Mesenteric fat pad (tissue), 1 donor: ENCODE measurements around the gene SHC1. TPM values are rescaled to one million over a fixed set of nuclear protein-coding genes. Genes with fewer than 3 reads are reported as not detected.

Source experiments
- DNase-seq: peaks from one replicate; pipeline ENCODE4 v3.0.0-alpha.2; 2020; ENCODE audit warnings: low spot score
- total RNA-seq: library from RNA; stranded (reverse); fragmentation: NEBNext Ultra II Directional; extraction: Animal tissue kit (Norgen Biotek cat#: 25700); gene quantifications from one replicate; pipeline ENCODE4 v1.2.1, GENCODE V29; 2021
- donor health status: DM: yes; HTN: yes; CAD: no.

Gene SHC1
- total RNA-seq, 1 donor from 2014 or later, result 199 TPM

GRCh38 chr1:155009221-155009711 is 38.7 kb upstream of the SHC1 start:
- no peak for DNase-seq

DNA sequence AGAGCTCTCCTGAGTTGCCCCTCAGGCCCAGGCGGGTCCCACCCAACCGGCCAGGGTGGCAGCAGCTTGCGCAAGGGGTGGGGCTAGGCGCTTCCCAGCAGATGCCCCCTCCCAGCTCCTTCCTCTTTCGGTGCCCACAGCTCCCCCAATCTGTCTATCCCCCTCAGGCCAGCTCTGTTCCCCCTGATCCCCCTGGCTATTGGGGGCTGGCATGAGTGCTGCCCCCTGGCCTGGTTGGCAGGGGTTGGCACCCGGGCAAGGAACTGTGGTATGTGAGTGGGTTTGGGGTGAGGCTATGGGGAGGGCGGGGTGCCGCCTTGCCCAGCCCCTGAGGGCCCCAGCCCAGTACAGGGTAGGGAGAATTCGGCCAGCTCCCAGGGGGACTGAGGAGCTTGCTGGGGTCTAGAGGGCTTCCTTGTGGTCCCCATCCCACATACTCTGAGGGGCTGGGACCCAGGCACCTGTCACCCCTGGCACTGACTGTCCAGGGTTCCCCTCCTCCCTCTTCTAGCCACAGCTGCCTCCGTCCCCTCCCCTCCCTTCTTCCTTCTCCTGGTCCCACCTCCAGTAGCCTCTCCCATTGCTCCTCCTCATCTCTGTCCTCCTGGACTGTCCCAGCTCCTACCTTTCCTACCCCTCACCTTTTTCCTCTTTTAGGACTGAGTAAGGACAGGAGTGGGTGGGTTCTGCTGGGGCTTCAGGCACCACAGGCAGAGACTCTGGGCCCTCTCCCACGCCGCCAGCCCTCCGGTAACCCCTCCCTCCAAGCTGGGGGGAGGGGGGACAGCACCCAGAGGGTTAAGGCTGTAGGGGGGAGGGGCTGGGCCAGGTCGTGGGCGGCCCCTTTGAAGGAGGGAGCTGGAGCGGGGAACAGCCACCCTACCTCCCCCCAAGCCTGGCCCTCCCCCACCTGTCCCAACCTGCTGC is 37.7 kb upstream of the SHC1 start:
- no peak for DNase-seq

DNA sequence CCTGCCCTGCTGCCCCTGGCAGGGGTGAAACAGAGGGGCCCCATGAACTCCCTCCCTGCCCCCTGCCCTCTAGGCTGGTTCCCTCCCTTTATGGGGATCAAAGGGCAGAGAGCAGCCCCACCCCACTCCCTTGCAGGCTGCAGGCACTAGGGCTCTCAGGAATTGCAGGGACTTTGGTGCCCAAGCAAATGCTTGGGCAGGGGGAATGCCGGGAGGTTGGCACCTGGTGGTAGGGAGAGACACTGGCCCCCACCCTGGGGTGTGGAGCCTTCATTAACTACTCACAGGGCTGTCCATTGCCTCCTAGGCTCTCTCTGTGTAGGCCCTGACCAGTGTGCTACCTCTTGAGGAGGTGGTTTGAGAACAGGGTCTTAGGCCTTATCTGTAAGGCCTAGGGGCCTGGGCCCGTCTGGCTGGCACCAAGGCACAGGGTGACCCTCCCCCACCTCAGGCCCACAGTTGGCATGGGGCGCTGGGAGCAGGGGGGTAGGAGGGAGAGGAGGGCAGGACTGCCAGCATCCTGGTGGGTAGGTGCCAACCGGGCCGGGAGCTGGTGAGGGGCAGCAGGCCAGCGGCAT is 36.8 kb upstream of the SHC1 start:
- no peak for DNase-seq

- DNase-seq, result no peak
Measured at GRCh38 chr1:155006601-155007101, 36.1 kb upstream of the SHC1 start.

DNA sequence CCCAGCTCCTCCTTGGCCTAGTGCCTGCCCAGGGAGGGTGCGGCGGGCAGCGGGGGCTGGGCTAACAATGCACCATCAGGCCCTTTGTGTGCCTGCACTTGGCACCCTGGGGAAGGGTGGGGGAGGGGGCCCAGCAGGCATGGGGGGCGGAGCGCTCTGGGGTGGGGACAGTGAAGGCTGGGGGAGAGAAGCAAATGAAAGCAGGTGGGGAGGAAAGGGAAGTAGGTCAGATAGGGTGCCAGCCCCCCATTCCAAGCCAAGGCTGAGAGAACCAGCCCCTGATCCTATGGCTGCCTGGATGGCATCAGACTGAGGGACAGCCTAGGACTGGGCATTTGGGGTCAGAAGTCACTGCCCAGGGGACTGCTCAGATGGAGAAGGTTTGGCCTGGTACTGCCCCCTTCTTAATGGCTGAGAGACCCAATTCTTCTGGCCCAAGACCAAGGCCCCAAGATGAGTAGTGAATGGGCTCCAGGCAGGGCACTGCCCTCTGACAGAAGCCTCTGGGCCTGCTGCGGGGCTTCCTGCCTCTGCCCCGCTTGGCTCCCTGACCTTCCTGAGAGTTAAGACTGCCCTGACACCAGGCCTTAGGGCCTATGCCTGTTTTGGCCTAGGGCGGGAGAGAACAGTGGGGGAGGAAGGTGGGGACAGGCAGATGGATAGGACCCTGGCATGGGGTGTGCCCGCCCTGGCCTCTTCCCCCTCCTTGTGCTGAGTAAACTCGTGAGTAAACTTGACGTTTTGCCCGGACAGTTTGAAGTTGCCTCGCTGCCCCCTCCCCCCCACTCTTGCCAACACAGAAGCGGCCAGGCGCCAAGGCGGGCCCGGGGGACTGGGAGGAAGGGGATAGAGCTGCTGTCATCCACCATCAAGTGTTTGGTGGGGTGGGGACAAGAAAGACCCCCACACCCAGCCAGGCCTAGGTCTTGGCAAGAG is 34.8 kb upstream of the SHC1 start:
- no peak for DNase-seq

DNA sequence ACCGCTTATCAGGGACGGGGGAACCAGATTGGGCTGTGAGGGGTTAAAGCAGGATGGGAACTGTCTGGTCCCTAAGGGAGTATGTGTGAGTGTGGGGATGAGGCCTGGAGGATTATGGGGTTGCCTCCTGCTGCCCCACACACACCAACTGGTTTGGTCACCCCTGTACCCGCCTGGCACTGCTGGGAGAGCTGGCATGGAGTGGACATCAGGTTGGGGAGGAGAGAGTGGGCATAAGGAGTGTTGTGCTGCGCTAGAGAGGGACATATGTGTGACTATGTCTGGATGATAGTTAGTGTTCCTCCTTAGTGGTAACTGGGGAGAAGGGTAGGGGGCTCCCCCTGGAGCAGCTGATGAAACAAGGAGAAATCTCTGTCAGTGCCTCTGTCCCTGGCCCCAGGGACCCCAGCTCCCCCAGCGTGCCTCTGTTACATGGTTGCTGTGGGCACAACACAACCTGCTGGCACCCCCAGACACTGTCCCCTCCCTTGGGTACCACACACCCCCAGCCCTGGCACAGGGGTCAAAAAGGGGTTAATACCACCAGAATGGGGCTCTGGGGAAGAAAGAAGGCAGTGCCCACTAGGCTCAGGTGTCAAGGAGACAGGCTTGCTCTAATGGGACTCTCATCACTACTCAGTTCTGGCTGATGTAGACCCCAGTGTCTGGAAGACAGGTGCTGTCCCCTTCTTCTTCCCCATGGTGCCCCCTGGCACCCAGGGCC is 34.0 kb upstream of the SHC1 start:
- DNase-seq, result no peak

- DNase-seq, result no peak
Measured at GRCh38 chr1:155003766-155004351, 33.3 kb upstream of the SHC1 start.

DNA sequence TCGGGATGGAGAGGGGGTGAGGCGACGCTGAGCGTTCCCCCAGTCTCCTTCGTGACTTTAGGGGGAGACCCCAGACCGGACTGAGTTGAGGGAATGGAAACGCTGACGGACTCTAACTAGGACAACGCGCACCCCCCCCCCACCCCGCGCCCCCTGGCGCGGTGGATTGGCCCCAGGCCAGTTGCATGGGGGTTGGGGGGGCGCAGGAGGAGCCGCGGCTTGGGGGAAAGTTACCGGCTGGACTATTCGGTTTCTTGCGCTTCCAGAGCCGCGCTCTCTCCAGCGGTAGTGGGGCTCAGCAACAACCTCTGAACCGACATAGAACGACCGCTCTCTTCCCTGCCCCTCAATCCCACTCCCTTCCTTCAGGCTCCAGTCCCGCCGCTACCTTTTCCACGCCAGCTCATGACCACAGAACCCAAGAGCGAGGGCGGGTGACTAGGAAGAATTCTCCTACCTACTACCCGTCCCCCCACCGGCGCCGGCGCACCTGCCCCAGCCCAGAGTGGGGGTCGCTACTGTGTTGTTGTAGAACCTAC is 32.7 kb upstream of the SHC1 start:
- DNase-seq, result no peak

- no peak for DNase-seq
Measured at GRCh38 chr1:155002464-155003226, 32.1 kb upstream of the SHC1 start, which contains the start of gene ZBTB7B. Gene ZBTB7B, plus strand, starts transcription at chr1:155002802. Its CDS starts 11,859 bp downstream, at chr1:155014661.

GRCh38 chr1:155001675-155002463 is 31.3 kb upstream of the SHC1 start:
- DNase-seq, result peak; percentile 99

- no peak for DNase-seq
Measured at GRCh38 chr1:155001425-155001674, 30.8 kb upstream of the SHC1 start.

DNA sequence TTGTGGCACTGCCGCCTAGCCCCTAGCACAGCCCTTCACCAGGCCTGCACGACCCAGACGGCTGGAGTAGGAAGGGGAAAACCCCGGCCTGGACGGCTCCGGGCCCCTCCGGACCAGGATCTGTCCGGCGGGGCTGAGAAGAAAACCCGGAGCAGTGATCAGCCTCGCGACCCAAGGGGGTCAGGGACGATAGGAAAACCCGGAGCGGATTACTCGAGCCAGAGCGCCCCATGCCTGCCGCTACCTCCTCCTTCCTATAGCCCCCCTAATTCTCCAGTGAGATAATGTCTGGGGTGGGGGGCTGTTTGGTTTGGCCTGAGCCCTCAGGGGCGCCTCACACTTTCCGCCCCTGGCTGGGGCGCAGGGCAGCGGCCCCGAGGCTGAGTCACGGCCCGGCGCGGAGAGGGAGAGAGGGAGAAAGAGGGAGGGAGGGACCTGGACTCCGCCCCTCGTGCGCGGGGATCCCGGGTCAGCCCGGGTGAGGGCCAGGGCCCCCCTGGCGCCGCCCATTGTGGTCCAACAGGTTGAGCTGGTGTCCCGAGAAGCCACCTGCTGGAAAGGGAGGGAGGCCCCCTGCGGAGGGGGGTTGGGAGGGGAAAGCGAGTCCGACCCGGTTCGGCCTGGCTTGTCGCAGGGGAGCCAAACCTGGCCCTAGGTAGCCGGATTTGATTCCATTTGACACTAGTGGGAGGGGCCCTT is 30.3 kb upstream of the SHC1 start:
- DNase-seq, result peak; percentile 96

GRCh38 chr1:155000411-155000725 is 29.8 kb upstream of the SHC1 start:
- DNase-seq, result no peak

DNA sequence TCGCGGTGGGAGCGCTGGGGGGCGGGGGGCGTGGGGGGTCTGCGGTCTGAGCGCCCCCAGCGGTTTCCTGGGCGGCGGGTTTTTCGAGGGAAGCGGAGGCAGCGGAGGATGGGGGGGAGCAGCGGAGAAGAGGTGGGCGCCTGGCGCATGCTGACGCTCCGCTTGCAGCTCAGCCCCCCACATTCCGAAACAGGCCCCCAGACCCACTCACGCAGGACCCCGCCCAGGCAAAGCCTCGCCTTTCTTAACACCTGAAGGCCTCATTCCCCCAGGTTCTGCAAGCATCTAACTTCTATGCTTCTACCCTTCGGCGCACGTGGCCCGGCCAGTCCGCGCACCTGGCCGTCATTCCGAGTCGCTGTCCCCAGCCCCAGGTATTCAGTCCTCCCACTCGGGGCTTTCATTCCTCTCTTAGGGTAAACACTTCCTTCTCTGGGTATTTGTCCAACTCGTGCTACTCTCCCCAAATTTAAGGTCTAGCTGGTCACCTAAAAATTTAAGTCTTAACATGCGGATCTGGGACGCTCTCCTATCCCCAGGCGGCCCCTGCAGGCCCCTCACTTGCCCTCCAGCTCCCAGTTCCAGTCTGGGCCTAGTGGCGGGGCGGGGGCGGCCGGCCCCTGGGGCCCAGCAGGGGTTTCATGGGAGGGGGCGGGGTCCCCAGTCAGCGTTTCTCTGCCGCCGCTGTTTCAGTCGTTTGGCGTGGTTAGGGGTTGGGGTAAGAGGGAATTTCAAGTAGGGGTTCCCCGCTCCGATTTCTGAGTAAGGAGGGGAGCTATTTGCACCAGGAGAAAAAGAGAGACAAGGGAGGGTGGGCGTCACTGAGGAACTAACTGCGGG is 29.2 kb upstream of the SHC1 start:
- no peak for DNase-seq

DNA sequence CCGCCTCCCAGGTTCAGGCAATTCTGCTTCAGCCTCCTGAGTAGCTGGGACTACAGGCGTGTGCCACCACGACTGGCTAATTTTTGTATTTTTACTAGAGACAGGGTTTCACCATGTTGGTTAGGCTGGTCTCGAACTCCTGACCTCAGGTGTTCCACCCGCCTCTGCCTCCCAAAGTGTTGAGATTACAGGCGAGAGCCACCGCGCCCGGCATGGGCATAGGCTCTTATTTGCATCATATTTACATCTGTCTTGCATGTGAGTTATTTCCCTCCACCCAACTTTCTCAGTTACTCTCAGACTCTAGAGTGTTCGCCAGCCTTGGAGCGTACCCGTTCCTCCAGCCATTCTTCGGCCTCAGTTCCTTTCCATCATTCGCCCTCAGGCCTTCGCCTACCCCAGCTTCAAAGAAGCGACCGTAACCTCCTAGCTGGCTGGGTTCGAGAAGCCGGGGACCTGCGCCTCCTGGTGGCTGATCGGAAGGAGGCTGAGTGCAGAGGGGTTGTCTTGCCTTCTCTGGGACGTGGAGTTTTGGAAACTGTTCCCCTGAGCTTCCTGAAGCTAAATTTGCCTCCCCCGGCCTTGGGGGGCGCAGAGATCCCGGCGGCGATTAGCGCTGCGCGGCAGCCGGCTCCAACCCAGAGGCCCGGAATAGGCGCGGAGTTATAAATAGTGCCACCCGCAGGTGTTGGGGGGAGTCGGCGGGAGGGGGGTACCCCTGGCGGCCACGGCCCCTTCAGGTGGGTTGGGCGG is 28.4 kb upstream of the SHC1 start:
- no peak for DNase-seq

GRCh38 chr1:154998201-154998780 is 27.7 kb upstream of the SHC1 start:
- no peak for DNase-seq
